KOPT-K1 (cell line): ENCODE results near the gene POLR1C.
"Not testable (repeated sequence)": the region's sequence is repeated elsewhere in the genome, so short reads cannot be mapped to it uniquely, and the experiment has no call there.

Experiments
- H3K27ac ChIP-seq: fragments of 200-600 bp; sonication (generic); 2 replicates; pipeline ENCODE4 v1.5.1; 2016; ENCODE audit warnings: antibody characterized with exemption, mild to moderate bottlenecking, low read depth, low read length; ENCODE audit not compliant: poor library complexity, severe bottlenecking
- H3K36me3 ChIP-seq: fragments of 200-600 bp; sonication (generic); 2 replicates; pipeline ENCODE4 v1.5.1; 2017; ENCODE audit warnings: antibody characterized with exemption, mild to moderate bottlenecking, low read length, moderate library complexity; ENCODE audit not compliant: insufficient read depth
- H3K9me3 ChIP-seq: fragments of 200-600 bp; sonication (generic); 2 replicates; pipeline ENCODE4 v1.5.1; 2017; ENCODE audit warnings: antibody characterized with exemption, low read length, mild to moderate bottlenecking; ENCODE audit not compliant: insufficient read depth, poor library complexity, severe bottlenecking

Gene POLR1C

GRCh38 chr6:43557620-43558019 is 40.7 kb downstream of the POLR1C start:
- not testable (repeated sequence) for H3K9me3 ChIP-seq, H3K27ac ChIP-seq
- H3K36me3 ChIP-seq = peaks cover 100% of the 10 kb centered on the region

GRCh38 chr6:43559328-43559727 is 42.4 kb downstream of the POLR1C start:
- Histone ChIP-seq H3K9me3 (no peaks in the 10 kb centered on the region), H3K36me3 (peaks cover 100% of the 10 kb centered on the region), H3K27ac (no peak overlapping the region)

- Histone ChIP-seq H3K27ac (no peak overlapping the region), H3K36me3 (peaks cover 76% of the 10 kb centered on the region), H3K9me3 (no peaks in the 10 kb centered on the region)
Observed at GRCh38 chr6:43570876-43571441, 54.1 kb downstream of the POLR1C start.
